GM12878 (cell line): ENCODE measurements around the gene TSC22D1.

Experiments
- BMI1 ChIP-seq: fragments of 450-650 bp; IDR thresholded peaks from 2 replicates; pipeline ENCODE4 v1.6.1; 2016; ENCODE audit warnings: mild to moderate bottlenecking, moderate library complexity, borderline replicate concordance
- CTCF ChIP-seq, 3 experiments: IDR thresholded peaks in 2 of 3; conservative IDR thresholded peaks in 1 of 3; 2 replicates each; pipeline ENCODE4 v1.5.1; 2011; ENCODE audit warnings: low read depth in 3 of 3, low read length in 3 of 3, mild to moderate bottlenecking in 3 of 3, control low read depth in 2 of 3, moderate library complexity in 2 of 3, inconsistent platforms in 1 of 3, mixed read lengths in 1 of 3; ENCODE audit not compliant: control insufficient read depth in 2 of 3, insufficient read depth in 1 of 3; ENCODE audit errors: extremely low read depth in 1 of 3
- GATAD2B ChIP-seq: fragments of 450-650 bp; conservative IDR thresholded peaks from 2 replicates; pipeline ENCODE4 v1.6.1; 2017; ENCODE audit warnings: low read depth, mild to moderate bottlenecking, moderate library complexity
- HDGF ChIP-seq: fragments of 450-650 bp; IDR thresholded peaks from 2 replicates; pipeline ENCODE4 v1.6.1; 2016; ENCODE audit warnings: antibody characterized with exemption
- MAX ChIP-seq: IDR thresholded peaks from 2 replicates; pipeline ENCODE4 v1.6.1; 2012; ENCODE audit warnings: low read depth, low read length, improper control_type of control experiment
- MXI1 ChIP-seq: fragments of 150-350 bp; IDR thresholded peaks from 2 replicates; pipeline ENCODE4 v1.6.1; 2011; ENCODE audit warnings: low read depth, mild to moderate bottlenecking, inconsistent platforms, low read length, improper control_type of control experiment
- NFXL1 ChIP-seq: fragments of 450-650 bp; IDR thresholded peaks from 2 replicates; pipeline ENCODE4 v1.6.1; 2017; ENCODE audit warnings: antibody characterized with exemption, mild to moderate bottlenecking, borderline replicate concordance
- NKRF ChIP-seq: fragments of 450-650 bp; conservative IDR thresholded peaks from 2 replicates; pipeline ENCODE4 v1.6.1; 2017; ENCODE audit warnings: mild to moderate bottlenecking, moderate library complexity
- SIN3A ChIP-seq: IDR thresholded peaks from 2 replicates; pipeline ENCODE4 v1.6.1; 2012; ENCODE audit warnings: low read depth, low read length, improper control_type of control experiment
- TBL1XR1 ChIP-seq: IDR thresholded peaks from 2 replicates; pipeline ENCODE4 v1.6.1; 2012; ENCODE audit warnings: low read depth, low read length, improper control_type of control experiment

- TF ChIP-seq CTCF (IDR thresholded peaks at IDR 0.05 in 2 of 3, conservative IDR thresholded peaks at IDR 0.05 in 1 of 3; ENCODE audit: control insufficient read depth in 2 of 3, extremely low read depth in 1 of 3, insufficient read depth in 1 of 3, low read depth in 3 of 3, low read length in 3 of 3), result no peak
- TF ChIP-seq MXI1, result no peak
- no peak for TF ChIP-seq SIN3A
- no peak for TF ChIP-seq MAX
- TF ChIP-seq BMI1, result no peak
- TF ChIP-seq NFXL1, result no peak
- no peak for TF ChIP-seq HDGF
- TF ChIP-seq TBL1XR1, result no peak
- TF ChIP-seq GATAD2B, result no peak
- TF ChIP-seq NKRF, result no peak
These were observed 111.7 kb downstream of the TSC22D1 start for GRCh38 chr13:44464471-44464870.
